Measurements from ENCODE around the gene RIMS4. TPM values are rescaled to one million over a fixed set of nuclear protein-coding genes. Genes with fewer than 3 reads are reported as not detected.
A peak's percentile ranks its signal among the peaks of the same experiment; 100 is the strongest.

Gene RIMS4
- total RNA-seq, 1 donor from 2014 or later, result 0.11 TPM

GRCh38 chr20:44747166-44748004 is 63.0 kb downstream of the RIMS4 start:
- no peaks in the 10 kb centered on the region for H3K9me3 ChIP-seq (replicated peaks)
- TF ChIP-seq CTCF (IDR thresholded peaks at IDR 0.05; ENCODE audit: borderline replicate concordance), result peak; percentile 80
- H3K4me1 ChIP-seq, result peaks cover 48% of the 10 kb centered on the region
- intact Hi-C loops (cut with micrococcal nuclease), result loop anchor here (5.0 kb wide), 1 partner anchor 120 kb away; no protein-coding TSS in a partner anchor
- H3K36me3 ChIP-seq, result no peaks in the 10 kb centered on the region
- DNase-seq, result peak; percentile 67
- peaks cover 35% of the 10 kb centered on the region for H3K27me3 ChIP-seq (ENCODE audit: low read depth)
- H3K27ac ChIP-seq (replicated peaks), result no peak overlapping the region
- H3K4me3 ChIP-seq, result no peak overlapping the region

- Histone ChIP-seq H3K27me3 (ENCODE audit: low read depth) (peaks cover 29% of the 10 kb centered on the region), H3K4me1 (peaks cover 54% of the 10 kb centered on the region), H3K9me3 (replicated peaks) (no peaks in the 10 kb centered on the region), H3K4me3 (peak overlapping the region; percentile 68), H3K36me3 (no peaks in the 10 kb centered on the region), H3K27ac (replicated peaks) (no peak overlapping the region)
- no peak for DNase-seq
- intact Hi-C loops (cut with micrococcal nuclease), result loop anchor here (5.0 kb wide), 1 partner anchor 121 kb away; no protein-coding TSS in a partner anchor
- TF ChIP-seq CTCF (IDR thresholded peaks at IDR 0.05; ENCODE audit: borderline replicate concordance), result no peak
These were observed 63.8 kb downstream of the RIMS4 start for GRCh38 chr20:44746367-44747165.

GRCh38 chr20:44745598-44746366 is 64.6 kb downstream of the RIMS4 start, which contains the start of gene KCNK15:
Gene KCNK15, plus strand, starts transcription at chr20:44745865. Its CDS starts 46 bp downstream, at chr20:44745911.
- no peak for TF ChIP-seq CTCF (IDR thresholded peaks at IDR 0.05; ENCODE audit: borderline replicate concordance)
- intact Hi-C loops (cut with micrococcal nuclease), result loop anchor here (5.0 kb wide), 1 partner anchor 122 kb away; no protein-coding TSS in a partner anchor
- Histone ChIP-seq H3K4me1 (peaks cover 54% of the 10 kb centered on the region), H3K4me3 (peak within 1 kb of the TSS; percentile 68), H3K27ac (replicated peaks) (peak within 1 kb of the TSS; percentile 39), H3K27me3 (ENCODE audit: low read depth) (peaks cover 23% of the 10 kb centered on the region), H3K9me3 (replicated peaks) (no peaks in the 10 kb centered on the region), H3K36me3 (no peaks in the 10 kb centered on the region)
- peak; percentile 55 for DNase-seq

- H3K27me3 ChIP-seq (ENCODE audit: low read depth), result peaks cover 17% of the 10 kb centered on the region
- intact Hi-C loops (cut with micrococcal nuclease), result loop anchor here (5.0 kb wide), 1 partner anchor 122 kb away; no protein-coding TSS in a partner anchor
- no peak for TF ChIP-seq CTCF (IDR thresholded peaks at IDR 0.05; ENCODE audit: borderline replicate concordance)
- H3K4me1 ChIP-seq, result peaks cover 48% of the 10 kb centered on the region
- H3K4me3 ChIP-seq, result peak overlapping the region; percentile 68
- peak overlapping the region; percentile 39 for H3K27ac ChIP-seq (replicated peaks)
- H3K36me3 ChIP-seq, result no peaks in the 10 kb centered on the region
- no peaks in the 10 kb centered on the region for H3K9me3 ChIP-seq (replicated peaks)
- DNase-seq, result no peak
These were observed 65.2 kb downstream of the RIMS4 start for GRCh38 chr20:44745122-44745597.

Measured in left ventricle myocardium inferior (tissue), 1 donor.